GM21447 (cell line): ENCODE results near the gene GPC3.
"Not testable (repeated sequence)": the region's sequence is repeated elsewhere in the genome, so short reads cannot be mapped to it uniquely, and the experiment has no call there.

ENCODE experiments used
- ATAC-seq: cut with Tn5 transposase; IDR thresholded peaks from one replicate; pipeline ENCODE4 v1.9.1; 2021; ENCODE audit not compliant: unreplicated experiment

GPC3 gene

GRCh38 chrX:133535066-133535465, 450.3 kb downstream of the GPC3 start:
- no peak for ATAC-seq

- ATAC-seq: no peak
Observed at GRCh38 chrX:133534172-133534571, 451.2 kb downstream of the GPC3 start.

- no peak for ATAC-seq
Observed at GRCh38 chrX:133533249-133533648, 452.1 kb downstream of the GPC3 start.

GRCh38 chrX:133530960-133531359, 454.4 kb downstream of the GPC3 start:
- ATAC-seq: no peak

GRCh38 chrX:133529578-133529977, 455.8 kb downstream of the GPC3 start:
- ATAC-seq: no peak

GRCh38 chrX:133527825-133528224, 457.6 kb downstream of the GPC3 start:
- ATAC-seq: no peak

- ATAC-seq: no peak
Observed at GRCh38 chrX:133527415-133527814, 458.0 kb downstream of the GPC3 start.

- ATAC-seq: not testable (repeated sequence)
Observed at GRCh38 chrX:133526773-133527172, 458.6 kb downstream of the GPC3 start.

GRCh38 chrX:133523526-133523925, 461.9 kb downstream of the GPC3 start:
- no peak for ATAC-seq

- no peak for ATAC-seq
Observed at GRCh38 chrX:133523081-133523487, 462.3 kb downstream of the GPC3 start.

- ATAC-seq: no peak
Observed at GRCh38 chrX:133516686-133517085, 468.7 kb downstream of the GPC3 start.

- no peak for ATAC-seq
Observed at GRCh38 chrX:133514486-133514885, 470.9 kb downstream of the GPC3 start.

- ATAC-seq: no peak
Observed at GRCh38 chrX:133513123-133513522, 472.3 kb downstream of the GPC3 start.

GRCh38 chrX:133511041-133511440, 474.4 kb downstream of the GPC3 start:
- no peak for ATAC-seq

- no peak for ATAC-seq
Observed at GRCh38 chrX:133497356-133497755, 488.0 kb downstream of the GPC3 start.

GRCh38 chrX:133495464-133496391, 489.7 kb downstream of the GPC3 start:
- ATAC-seq: no peak

GRCh38 chrX:133493366-133493765, 492.0 kb downstream of the GPC3 start:
- ATAC-seq: no peak

GRCh38 chrX:133490955-133491354, 494.4 kb downstream of the GPC3 start:
- no peak for ATAC-seq
